CD4-positive, alpha-beta T cell treated with Interleukin-17A for 1 hour (primary cell): ENCODE results near the gene TSSC4.
A peak's percentile ranks its signal among the peaks of the same experiment; 100 is the strongest.
"Not testable (repeated sequence)": the region's sequence is repeated elsewhere in the genome, so short reads cannot be mapped to it uniquely, and the experiment has no call there.

Experiments used
- DNase-seq: peaks from one replicate; pipeline ENCODE4 v3.0.0-alpha.2; 2020

The TSSC4 gene

GRCh38 chr11:2400069-2400761 is at the start of gene TSSC4:
TSSC4 (plus strand) TSS chr11:2400750; CDS start chr11:2402634, 1,884 bp downstream.
- peak; percentile 100 for DNase-seq

GRCh38 chr11:2351701-2352100 is 48.8 kb upstream of the TSSC4 start:
- no peak for DNase-seq

- DNase-seq: no peak
These were observed 48.1 kb upstream of the TSSC4 start for GRCh38 chr11:2352420-2352819.

- no peak for DNase-seq
These were observed 45.4 kb upstream of the TSSC4 start for GRCh38 chr11:2355000-2355644.

GRCh38 chr11:2357246-2357645 is 43.3 kb upstream of the TSSC4 start:
- DNase-seq: no peak

- DNase-seq: not testable (repeated sequence)
These were observed 42.9 kb upstream of the TSSC4 start for GRCh38 chr11:2357651-2358050.

GRCh38 chr11:2358754-2359442 is 41.7 kb upstream of the TSSC4 start:
- no peak for DNase-seq

GRCh38 chr11:2359557-2359956 is 41.0 kb upstream of the TSSC4 start:
- DNase-seq: no peak

GRCh38 chr11:2360081-2360642 is 40.4 kb upstream of the TSSC4 start:
- DNase-seq: no peak

GRCh38 chr11:2361565-2361964 is 39.0 kb upstream of the TSSC4 start:
- DNase-seq: no peak

GRCh38 chr11:2362414-2362813 is 38.1 kb upstream of the TSSC4 start:
- no peak for DNase-seq

GRCh38 chr11:2363130-2363529 is 37.4 kb upstream of the TSSC4 start:
- no peak for DNase-seq

GRCh38 chr11:2363577-2364370 is 36.8 kb upstream of the TSSC4 start:
- no peak for DNase-seq

GRCh38 chr11:2364386-2364785 is 36.2 kb upstream of the TSSC4 start:
- not testable (repeated sequence) for DNase-seq

GRCh38 chr11:2365571-2366210 is 34.9 kb upstream of the TSSC4 start:
- no peak for DNase-seq

GRCh38 chr11:2366276-2366675 is 34.3 kb upstream of the TSSC4 start:
- no peak for DNase-seq

- DNase-seq: no peak
These were observed 33.8 kb upstream of the TSSC4 start for GRCh38 chr11:2366733-2367132.

- DNase-seq: no peak
These were observed 33.0 kb upstream of the TSSC4 start for GRCh38 chr11:2367266-2368160.

- DNase-seq: no peak
These were observed 32.2 kb upstream of the TSSC4 start for GRCh38 chr11:2368178-2368850.

GRCh38 chr11:2368851-2369180 is 31.7 kb upstream of the TSSC4 start:
- DNase-seq: no peak

GRCh38 chr11:2369320-2369719 is 31.2 kb upstream of the TSSC4 start:
- DNase-seq: no peak
